Cerebellar cortex (tissue), 1 donor: Measurements from ENCODE around the gene CSGALNACT2.
"Not testable (repeated sequence)": the region's sequence is repeated elsewhere in the genome, so short reads cannot be mapped to it uniquely, and the experiment has no call there.

Experiments
- DNase-seq: peaks from one replicate; pipeline ENCODE4 v3.0.0-alpha.2; 2015; ENCODE audit warnings: low spot score

CSGALNACT2 gene, protein sequence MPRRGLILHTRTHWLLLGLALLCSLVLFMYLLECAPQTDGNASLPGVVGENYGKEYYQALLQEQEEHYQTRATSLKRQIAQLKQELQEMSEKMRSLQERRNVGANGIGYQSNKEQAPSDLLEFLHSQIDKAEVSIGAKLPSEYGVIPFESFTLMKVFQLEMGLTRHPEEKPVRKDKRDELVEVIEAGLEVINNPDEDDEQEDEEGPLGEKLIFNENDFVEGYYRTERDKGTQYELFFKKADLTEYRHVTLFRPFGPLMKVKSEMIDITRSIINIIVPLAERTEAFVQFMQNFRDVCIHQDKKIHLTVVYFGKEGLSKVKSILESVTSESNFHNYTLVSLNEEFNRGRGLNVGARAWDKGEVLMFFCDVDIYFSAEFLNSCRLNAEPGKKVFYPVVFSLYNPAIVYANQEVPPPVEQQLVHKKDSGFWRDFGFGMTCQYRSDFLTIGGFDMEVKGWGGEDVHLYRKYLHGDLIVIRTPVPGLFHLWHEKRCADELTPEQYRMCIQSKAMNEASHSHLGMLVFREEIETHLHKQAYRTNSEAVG

DNA sequence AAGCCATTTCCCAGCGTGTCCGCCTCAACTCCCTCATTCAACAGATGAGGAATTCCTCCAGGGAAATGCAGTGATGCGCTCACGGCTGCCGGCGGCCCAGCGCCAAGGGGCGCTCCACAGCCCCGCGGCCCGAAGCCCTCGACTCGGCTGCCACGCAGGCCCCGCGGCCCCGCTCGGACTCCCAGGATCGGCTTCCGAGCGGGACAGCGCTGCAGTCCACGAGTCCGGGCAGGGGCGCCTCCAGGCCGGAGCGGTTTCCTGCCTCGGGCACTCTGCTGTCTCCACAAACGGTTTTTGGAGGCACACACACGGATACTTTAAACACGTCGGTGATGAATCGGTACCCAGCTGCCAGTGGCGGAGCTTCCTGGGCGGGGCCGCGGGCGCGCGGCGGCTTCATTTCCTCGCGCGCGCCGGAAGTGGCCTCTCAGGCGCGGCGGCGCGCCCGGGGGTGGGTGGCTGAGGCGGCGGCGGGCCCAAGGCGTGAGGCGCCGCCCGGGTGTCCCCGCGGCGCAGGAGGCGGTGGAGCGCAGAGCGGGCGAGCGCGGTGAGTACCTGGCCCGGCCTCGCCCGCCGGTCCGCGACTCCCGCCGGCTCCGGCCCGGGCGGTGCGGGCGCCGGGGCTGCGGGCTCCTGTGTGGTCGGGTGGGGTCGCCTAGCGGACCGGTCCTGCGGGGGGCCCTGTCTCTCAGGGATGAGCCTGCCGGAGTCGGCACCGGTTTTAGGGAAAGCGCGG lies at the start of gene CSGALNACT2:
CSGALNACT2 (plus strand) TSS at position 425 of the 736 bp plus-strand sequence. CDS start 16,705 bp downstream, outside the sequence.
- peak; percentile 75 for DNase-seq

DNA sequence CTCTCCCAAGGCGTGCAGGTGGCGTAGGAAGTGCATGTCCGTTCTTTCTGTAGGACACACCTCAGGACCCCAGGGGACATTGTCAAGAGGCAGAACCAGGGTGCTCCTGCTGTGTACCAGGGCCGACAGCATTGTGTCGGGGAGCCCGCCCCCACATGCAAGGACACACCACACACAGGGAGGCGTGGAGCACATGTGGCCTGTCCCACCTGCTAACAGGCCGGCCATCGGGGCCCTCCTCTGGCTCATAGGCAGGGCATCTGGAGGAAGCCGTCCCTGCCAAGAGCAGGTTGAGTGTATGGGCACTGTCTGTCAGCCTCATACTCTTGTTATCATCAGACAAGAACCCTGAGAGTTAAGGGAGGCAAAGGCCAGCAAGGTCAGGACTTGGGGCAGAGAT lies 48.7 kb upstream of the CSGALNACT2 start:
- no peak for DNase-seq

DNA sequence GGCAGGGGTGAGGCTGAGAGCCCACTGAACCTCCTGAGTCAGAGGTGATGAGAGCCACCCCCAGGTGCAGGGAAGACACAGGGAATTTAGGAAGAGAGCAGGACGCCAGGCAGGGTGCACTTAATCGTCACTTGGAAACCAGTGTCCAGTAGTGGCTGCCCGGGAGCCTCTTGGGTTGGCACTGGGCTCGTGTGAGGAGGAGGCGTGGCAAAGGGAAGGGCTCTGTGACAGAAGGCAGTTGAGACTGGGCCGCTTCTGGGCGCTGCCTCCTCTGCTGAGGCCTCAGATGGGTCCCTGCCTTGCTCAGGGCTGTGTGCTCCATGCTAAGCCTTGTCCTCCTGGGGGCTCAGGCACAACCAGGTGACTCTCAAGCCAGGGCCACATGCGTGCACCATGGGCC lies 48.1 kb upstream of the CSGALNACT2 start:
- DNase-seq, result no peak

DNA sequence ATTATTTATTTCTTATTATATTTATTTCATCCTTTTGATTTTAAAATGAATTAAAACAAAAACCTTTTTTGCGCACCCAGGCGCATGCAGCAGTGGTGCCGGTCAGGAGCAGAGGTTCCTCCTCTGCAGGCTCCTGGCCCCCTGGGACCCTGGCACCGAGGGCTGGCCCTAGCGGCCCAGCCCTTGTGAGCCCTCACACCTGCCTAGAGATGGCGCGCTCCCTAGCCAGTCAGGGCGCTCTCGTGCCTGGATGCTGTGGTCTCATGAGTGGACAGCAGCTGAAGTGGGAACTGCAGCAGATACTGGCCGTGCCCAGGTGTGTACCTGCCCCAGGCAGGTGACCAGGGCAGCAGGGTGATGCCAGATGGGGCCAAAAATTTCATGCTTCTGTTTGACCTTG lies 47.6 kb upstream of the CSGALNACT2 start:
- no peak for DNase-seq

DNA sequence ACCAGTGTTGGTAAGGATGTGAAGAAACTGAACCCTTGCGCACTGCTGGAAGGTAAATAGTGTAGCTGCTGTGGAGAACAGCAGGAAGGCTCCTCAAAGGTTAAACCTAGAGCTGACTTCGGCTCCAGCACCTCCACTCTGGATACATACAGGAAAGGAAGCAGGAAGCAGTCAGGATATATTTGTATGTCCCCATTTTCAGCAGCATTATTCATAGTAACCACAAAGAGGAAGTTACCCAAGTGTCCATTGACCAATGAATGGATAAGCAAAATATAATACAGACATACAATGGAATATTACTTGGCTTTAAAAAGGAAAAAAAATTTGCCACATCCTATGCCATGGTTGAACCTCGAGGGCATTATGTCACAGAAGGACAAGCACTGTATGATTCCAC lies 46.4 kb upstream of the CSGALNACT2 start:
- DNase-seq, result no peak

DNA sequence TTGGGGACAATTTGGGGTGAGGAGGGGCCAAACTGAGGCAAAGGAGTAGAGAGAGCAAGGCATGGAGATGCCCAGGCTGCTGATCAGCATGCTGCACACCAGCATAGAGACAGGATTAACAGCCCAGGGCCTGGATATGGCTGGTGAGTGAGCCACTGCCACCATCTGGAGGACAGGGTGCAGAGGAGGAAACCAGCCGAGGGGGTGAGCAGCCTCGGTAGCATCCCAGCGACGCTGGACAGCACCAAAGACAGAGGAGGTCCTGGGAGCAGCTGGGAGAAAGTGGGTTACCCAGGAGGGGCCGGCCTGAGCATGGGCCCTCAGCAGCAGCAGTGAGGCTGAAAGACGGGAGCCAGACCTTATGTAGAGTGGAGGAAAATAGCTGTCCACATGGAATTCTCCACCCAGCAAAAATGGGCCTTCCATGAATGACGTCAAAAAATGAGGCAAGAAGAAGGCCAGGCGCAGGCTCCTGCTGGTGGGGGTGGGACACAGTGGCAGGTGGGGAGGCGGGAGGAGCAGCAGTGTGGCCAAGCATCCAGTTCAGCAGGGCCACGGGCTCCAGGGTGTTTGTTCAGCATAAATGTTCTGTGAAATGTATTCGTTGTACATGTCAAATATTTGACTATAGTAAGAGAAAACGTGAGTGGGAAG lies 44.7 kb upstream of the CSGALNACT2 start:
- DNase-seq, result no peak

DNA sequence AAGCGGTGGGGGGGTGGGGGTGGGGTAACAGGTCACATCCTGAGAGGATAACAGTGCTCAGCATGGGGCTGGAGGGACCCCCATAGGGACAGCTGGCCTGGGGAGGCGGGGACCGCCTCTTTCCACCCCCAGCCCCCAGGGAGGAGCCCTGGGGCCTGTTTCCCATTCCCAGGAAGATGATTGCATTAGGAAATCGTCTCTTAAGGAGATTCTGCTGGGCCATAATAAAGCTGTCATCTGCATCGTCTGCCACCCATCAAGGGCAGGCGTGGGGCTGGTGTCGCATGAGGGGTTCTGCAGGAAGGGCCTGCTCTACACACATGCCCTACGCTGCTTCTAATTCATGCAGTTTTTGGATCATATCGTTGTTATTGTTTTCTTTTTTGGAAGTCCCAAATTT lies 44.2 kb upstream of the CSGALNACT2 start:
- no peak for DNase-seq

DNA sequence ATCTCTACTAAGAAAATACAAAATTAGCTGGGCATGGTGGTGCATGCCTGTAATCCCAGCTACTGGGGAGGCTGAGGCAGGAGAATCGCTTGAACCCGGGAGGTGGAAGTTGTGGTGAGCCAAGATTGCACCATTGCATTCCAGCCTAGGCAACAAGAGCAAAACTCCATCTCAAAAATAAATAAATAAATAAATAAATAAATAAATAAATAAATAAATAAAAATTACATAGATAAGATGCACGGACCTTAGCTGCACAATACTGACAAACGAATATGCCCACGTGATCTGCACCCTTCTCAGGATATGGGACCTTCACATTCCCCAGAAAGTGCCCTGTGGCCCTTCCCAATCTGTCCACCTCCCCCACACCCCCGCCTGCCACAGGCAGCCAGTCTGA lies 38.9 kb upstream of the CSGALNACT2 start:
- DNase-seq, result not testable (repeated sequence)

DNA sequence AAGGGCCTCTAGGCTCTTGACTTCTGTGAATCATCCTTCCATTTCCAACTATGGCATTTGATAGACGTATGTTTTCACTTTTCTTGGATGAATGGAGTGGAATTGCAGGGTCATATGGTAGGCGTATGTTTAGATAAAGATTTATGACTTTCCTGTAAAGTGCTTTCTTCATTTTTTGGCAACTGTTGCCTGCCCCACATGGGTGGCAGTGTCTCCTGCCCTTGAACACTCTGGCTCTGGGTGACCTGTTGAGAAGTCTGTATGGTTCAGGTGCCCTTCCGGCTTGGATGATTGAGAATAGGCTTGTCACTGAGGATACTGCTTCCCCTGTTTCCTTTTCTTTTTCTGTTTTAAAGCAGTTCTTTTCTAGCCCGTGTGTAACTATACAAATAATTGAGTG lies 38.3 kb upstream of the CSGALNACT2 start:
- DNase-seq, result no peak

DNA sequence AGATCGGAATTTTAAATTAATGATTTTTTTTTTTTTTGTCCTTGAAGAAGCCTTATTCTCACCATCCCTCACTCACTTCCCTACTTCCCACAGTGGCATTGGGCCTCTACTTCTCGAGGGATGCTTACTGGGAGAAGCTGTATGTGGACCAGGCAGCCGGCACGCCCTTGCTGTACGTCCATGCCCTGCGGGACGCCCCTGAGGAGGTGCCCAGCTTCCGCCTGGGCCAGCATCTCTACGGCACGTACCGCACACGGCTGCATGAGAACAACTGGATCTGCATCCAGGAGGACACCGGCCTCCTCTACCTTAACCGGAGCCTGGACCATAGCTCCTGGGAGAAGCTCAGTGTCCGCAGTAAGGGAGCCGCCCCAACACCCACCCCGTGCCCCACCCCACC lies 37.9 kb upstream of the CSGALNACT2 start:
- no peak for DNase-seq

DNA sequence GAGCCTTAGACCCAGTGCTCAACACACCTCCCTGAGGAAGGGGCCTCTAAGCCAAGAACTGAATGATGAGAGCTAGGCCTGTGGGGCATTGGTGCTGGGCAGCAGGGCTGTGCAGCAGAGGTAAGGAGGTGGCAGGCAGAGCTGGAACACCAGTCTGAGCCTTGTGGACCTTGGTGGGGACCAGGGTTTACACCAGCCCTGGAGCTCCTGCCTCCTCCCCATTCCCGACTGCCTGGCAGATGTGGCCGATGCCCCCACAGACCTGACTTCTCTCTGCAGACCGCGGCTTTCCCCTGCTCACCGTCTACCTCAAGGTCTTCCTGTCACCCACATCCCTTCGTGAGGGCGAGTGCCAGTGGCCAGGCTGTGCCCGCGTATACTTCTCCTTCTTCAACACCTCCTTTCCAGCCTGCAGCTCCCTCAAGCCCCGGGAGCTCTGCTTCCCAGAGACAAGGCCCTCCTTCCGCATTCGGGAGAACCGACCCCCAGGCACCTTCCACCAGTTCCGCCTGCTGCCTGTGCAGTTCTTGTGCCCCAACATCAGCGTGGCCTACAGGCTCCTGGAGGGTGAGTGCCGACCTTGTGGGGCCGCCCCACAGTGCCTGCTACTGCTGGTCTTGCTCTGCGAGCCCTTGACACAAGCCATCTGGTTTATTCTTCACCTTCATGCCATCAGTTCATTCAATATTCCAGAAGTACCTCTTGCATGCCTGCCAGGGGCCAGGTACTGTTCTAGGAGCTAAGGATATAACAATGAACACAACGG lies 36.0 kb upstream of the CSGALNACT2 start:
- DNase-seq, result no peak

DNA sequence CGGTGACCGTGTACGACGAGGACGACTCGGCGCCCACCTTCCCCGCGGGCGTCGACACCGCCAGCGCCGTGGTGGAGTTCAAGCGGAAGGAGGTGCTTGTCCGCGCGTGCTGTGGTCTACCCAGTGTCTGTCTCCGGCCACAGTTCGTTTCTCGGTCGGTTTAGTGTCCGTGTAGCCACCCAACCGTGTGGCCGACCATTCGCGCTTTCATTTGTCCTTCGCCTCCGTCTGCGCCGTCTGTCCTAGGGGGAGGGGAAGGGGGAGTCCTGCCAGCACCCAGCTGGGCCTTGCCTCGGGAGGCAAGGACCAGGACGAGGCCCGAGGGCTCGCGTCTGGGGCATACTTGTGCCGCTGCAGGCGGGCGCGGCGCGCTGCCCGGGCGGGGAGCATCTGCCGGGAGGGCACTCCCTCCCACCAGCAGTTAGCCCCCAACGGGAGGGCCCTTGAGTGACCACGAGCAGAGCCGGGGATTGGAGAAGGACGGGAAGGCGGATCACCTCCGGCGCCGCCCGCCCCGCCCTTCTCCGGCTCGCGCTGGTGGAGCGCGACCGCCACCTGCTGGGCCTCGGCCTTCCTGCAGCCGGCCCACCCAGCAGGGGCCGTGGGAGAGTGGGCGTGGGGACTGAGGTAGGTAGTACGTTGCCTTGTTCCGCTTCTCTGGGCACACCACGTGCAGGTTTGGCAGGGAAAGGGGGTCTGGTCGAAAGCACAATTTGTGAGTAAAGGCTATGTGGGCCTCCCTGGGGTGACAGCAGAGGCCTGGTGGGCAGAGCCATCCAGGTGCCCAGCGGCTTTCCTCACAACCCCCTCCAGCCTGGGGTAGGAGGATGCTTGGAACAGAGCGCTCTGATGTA lies 32.9 kb upstream of the CSGALNACT2 start:
- peak; percentile 62 for DNase-seq

DNA sequence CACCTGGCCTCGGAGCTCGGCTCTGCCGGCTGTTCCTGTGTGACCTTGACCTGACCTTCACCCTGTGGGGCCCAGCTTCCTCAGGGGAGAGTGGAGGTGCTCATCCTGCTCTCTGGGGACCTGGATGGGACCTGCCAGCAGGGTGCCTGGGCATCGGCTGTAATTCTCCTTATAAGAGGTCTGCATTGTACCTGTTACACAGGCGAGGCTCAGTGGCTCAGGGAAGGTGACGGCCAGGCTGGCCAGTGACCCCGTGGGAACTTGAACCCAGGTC lies 32.4 kb upstream of the CSGALNACT2 start:
- DNase-seq, result no peak

DNA sequence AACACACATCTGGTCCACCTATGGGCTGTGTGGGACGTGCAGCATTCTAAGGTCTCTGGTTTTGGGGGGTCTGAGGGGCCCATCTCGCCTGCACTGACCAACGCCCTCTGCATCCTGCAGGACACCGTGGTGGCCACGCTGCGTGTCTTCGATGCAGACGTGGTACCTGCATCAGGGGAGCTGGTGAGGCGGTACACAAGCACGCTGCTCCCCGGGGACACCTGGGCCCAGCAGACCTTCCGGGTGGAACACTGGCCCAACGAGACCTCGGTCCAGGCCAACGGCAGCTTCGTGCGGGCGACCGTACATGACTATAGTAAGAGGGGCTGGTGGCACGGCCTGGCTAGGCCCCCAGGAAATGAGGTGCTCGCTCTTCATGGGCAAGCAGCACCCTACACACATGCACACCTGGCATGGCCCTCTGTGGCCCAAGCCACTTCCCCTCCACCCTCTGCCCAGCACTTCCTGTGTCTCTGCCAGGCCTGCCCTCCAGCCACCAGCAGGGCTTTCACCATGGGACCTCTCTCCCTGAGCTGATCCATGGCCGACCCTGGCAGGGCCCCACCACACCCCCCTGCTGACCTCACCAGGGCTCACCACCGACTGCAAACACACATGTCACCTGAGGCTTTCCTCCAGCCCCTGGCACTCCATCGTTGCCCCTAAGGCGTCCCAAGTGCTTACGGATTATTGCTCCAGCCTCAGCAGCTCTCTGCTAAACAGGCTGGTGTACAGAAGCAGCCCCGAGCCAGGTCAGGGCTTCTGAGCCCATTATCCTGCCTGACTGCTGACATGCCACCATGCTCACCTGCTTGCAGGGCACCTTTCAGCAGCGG lies 31.8 kb upstream of the CSGALNACT2 start:
- no peak for DNase-seq

DNA sequence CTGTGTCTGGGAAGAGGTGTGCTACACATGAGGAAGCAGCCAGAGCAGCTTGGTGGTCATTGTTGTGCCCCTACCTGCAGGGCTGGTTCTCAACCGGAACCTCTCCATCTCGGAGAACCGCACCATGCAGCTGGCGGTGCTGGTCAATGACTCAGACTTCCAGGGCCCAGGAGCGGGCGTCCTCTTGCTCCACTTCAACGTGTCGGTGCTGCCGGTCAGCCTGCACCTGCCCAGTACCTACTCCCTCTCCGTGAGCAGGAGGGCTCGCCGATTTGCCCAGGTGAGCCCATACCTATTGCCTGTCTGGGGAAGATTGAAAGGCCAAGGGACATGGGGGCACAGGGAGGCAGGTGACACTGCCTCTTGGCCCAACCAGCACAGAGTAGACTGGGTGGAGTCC lies 29.3 kb upstream of the CSGALNACT2 start:
- DNase-seq, result no peak

DNA sequence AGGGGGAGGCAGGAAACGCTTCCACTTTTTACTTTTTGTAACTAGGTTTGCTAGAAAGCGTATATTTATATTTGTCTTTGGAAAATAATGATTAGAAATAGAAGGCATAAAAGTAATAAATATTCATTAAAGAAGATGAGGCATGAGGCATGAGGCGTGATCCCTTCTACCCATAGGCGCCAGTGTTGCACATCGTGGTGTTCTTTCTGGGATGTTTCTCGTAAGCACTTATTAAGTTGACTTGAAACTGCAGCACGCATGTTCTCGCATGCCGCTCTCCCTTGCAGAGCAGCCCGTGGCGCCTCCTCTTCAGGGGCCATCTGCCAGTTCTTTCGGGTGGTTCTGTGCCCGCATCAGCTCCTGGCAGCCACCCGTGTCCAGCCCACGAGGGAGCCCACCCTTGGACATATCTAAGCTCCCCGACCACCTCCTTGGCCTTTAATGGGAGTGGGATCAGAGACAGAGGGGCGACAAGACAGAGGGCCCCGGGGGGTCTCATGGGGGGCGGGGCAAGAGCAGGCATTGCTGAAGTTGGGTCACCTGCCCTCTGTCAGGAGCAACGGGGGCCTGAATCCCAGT lies 28.5 kb upstream of the CSGALNACT2 start:
- no peak for DNase-seq

DNA sequence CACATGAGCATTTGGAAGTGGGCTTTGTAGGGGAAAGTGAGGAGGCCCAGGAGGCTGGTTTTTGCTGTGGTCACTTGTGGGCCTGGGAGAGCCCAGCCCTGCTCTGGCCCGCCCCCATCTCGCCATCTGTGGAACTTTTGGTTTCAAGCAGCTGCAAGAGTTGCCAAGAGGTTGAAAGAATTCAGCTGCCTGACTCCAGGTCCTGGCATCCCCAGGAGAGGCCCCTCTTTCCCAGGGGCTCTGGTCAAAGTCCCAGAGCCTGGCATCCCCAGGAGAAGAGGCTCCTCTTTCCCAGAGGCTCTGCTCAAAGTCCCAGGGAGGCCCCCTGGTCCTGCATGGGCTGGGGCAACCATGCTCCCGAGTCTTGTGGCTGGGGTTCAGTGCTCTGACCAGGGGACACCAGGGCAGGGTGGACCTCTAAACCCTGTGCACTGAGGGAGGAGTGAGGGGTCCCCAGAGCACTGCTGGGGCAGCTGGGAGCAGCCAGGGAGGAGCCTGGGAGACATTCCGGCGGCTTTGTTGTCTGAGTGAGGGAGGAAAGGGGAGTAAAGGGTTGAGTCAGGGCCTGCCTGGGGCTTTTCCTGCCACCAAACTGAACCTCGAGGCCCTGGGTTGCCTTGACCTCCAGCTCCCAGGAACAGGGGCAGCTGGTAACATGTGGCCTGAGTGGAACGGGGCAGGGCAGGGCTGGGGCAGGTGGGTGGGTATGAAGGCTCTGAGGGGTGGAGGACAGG lies 27.7 kb upstream of the CSGALNACT2 start:
- DNase-seq, result no peak

DNA sequence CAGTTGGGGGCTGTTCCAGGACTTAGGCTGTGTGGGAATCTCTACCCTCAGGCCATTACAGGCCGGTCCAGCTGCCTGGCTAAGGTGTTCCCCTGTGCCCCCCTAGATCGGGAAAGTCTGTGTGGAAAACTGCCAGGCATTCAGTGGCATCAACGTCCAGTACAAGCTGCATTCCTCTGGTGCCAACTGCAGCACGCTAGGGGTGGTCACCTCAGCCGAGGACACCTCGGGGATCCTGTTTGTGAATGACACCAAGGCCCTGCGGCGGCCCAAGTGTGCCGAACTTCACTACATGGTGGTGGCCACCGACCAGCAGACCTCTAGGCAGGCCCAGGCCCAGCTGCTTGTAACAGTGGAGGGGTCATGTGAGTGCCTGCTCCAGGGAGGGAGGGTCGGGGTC lies 27.1 kb upstream of the CSGALNACT2 start:
- no peak for DNase-seq

DNA sequence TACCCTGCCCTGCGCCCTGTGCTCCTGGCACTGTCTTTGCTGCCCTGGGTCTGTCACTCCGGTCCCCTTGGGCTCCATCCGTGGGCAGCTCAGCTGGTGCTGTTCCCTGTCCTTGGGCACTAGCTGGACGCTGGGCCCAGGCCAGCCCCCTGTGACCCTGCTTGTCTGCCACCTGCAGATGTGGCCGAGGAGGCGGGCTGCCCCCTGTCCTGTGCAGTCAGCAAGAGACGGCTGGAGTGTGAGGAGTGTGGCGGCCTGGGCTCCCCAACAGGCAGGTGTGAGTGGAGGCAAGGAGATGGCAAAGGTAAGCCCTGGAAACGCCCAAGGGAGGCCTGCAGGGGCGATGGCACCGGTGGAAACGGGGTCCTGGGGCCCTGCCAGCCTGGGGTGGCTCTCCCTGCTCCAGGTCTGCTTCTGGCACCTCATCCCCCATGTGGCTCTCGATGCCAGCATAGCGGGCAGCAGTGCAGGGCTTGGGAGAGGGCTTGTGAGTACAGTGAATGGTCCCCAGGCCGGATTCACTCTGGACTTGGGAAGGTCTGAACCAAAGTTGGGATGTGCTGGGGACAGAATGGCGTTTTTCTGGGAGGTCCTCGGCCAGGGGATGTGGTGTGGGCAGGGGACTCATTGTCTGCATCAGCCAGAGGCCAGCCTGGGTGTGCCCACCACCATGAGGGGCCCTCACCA lies 26.2 kb upstream of the CSGALNACT2 start:
- no peak for DNase-seq
